BJ (cell line): ENCODE results near the gene KCNJ8. TPM values are rescaled to one million over a fixed set of nuclear protein-coding genes. Genes with fewer than 3 reads are reported as not detected.

Experiments used
- CTCF ChIA-PET: fragments of 350-600 bp; formaldehyde crosslinking; extraction: SDS; loops from one replicate; lab custom pipeline; 2021; ENCODE audit warnings: antibody characterized with exemption, inconsistent platforms; lab: Yijun Ruan, JAX
- POLR2A ChIA-PET: fragments of 300-600 bp; sonication (Branson Sonifier 250); formaldehyde crosslinking; extraction: SDS; loops from one replicate; lab custom pipeline; 2021; ENCODE audit warnings: antibody characterized with exemption; lab: Charles Lee
- DNase-seq: peaks from one replicate; pipeline ENCODE4 v3.0.0-alpha.2; 2011; ENCODE audit warnings: low read depth
- H3K27me3 ChIP-seq: 2 replicates; pipeline ENCODE4 v1.6.0; 2011; ENCODE audit warnings: low read length; ENCODE audit not compliant: control insufficient read depth, insufficient read depth
- H3K36me3 ChIP-seq: 2 replicates; pipeline ENCODE4 v1.5.1; 2011; ENCODE audit warnings: low read length; ENCODE audit not compliant: control insufficient read depth, insufficient read depth
- H3K4me3 ChIP-seq: 2 replicates; pipeline ENCODE4 v1.5.1; 2011; ENCODE audit warnings: low read depth, mild to moderate bottlenecking, control low read depth, low read length
- CTCF ChIP-seq: IDR thresholded peaks from 2 replicates; pipeline ENCODE4 v1.5.1; 2011; ENCODE audit warnings: low read depth, mild to moderate bottlenecking, control low read depth, inconsistent platforms, low read length, moderate library complexity; ENCODE audit not compliant: insufficient read depth
- polyA plus RNA-seq: library from polyadenylated mRNA; depleted of rRNA; stranded (reverse); fragments of >200 nt; gene quantifications from 2 replicates; pipeline ENCODE4 v1.2.3, GENCODE V29; 2011

The KCNJ8 gene
- polyA plus RNA-seq, 1 experiment: 7.6 TPM

- no peak for TF ChIP-seq CTCF
- DNase-seq: no peak
- H3K27me3 ChIP-seq: no peaks in the 10 kb centered on the region
- H3K4me3 ChIP-seq: no peak overlapping the region
- CTCF ChIA-PET: no interaction called here
- POLR2A ChIA-PET: no interaction called here
- H3K36me3 ChIP-seq: no peaks in the 10 kb centered on the region
Measured at GRCh38 chr12:21809100-21809499, 34.6 kb upstream of the KCNJ8 start.

- no peaks in the 10 kb centered on the region for H3K27me3 ChIP-seq
- TF ChIP-seq CTCF: no peak
- DNase-seq: no peak
- H3K4me3 ChIP-seq: no peak overlapping the region
- ChIA-PET POLR2A (no interaction called here), CTCF (no interaction called here)
- H3K36me3 ChIP-seq: no peaks in the 10 kb centered on the region
Measured at GRCh38 chr12:21806255-21806654, 31.7 kb upstream of the KCNJ8 start.

GRCh38 chr12:21801522-21802288 lies 27.2 kb upstream of the KCNJ8 start:
- Histone ChIP-seq H3K27me3 (no peaks in the 10 kb centered on the region), H3K36me3 (no peaks in the 10 kb centered on the region), H3K4me3 (no peak overlapping the region)
- DNase-seq: no peak
- POLR2A ChIA-PET: no interaction called here
- TF ChIP-seq CTCF: no peak
- CTCF ChIA-PET: no interaction called here

- Histone ChIP-seq H3K27me3 (no peaks in the 10 kb centered on the region), H3K4me3 (no peak overlapping the region), H3K36me3 (no peaks in the 10 kb centered on the region)
- DNase-seq: no peak
- POLR2A ChIA-PET: no interaction called here
- no peak for TF ChIP-seq CTCF
- CTCF ChIA-PET: no interaction called here
Measured at GRCh38 chr12:21800011-21800410, 25.5 kb upstream of the KCNJ8 start.

- H3K4me3 ChIP-seq: no peak overlapping the region
- ChIA-PET CTCF (no interaction called here), POLR2A (no interaction called here)
- DNase-seq: no peak
- H3K36me3 ChIP-seq: no peaks in the 10 kb centered on the region
- no peak for TF ChIP-seq CTCF
- H3K27me3 ChIP-seq: no peaks in the 10 kb centered on the region
Measured at GRCh38 chr12:21797539-21797938, 23.0 kb upstream of the KCNJ8 start.
